Superior temporal gyrus (tissue), 1 donor: ENCODE measurements around the gene ZBTB20.
"Not testable (repeated sequence)": the region's sequence is repeated elsewhere in the genome, so short reads cannot be mapped to it uniquely, and the experiment has no call there.

Source experiments
- DNase-seq: peaks from one replicate; pipeline ENCODE4 v3.0.0-alpha.2; 2016; ENCODE audit errors: extremely low spot score

The ZBTB20 gene

DNA sequence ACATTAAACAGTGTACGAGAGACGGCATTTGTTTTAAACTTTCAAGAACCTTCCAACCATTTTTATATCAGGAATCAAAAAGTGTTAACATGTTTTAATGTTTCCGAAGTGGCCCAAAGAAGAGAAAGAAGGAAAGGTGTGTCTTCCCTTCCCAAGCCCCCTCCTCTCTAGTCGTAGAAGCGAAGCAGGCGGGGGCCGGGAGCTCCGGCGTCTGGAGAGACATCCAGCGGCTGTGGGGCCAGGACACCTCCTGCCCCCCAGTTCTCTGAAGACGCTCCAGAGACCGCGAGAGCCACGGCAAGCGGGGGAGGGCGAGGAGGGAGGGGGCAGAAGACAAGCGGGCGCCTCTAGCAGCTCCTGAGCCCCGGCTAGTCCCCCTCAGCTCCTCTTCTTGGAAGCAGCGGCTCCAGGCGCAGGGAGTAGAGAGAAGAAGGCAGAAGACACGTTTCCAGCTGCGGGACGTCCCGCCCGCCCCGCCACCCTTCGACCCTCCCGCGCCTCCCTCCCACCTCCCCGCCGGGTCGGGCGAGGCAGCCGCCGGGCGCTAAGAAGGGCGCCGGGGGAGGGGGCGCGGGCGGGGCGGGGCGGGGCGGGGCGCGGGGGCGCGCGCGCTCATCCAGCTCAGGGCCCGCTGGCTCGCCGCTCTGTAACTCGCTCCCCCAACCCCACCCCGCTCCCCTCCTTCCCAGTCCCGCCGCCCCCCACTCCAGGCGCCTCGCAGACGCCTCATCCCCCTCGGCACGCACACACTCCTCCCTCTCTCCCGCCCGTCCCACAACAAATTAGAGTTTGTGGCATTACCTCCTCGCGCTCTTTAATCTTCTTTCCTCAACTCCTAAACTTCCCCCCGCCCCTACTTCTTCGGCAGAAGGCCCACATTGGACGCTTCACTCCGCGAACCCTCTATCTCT, at the start of gene ZBTB20:
Gene ZBTB20 (minus strand): TSS at position 871 of the 911 bp plus-strand sequence.
- DNase-seq: peak; percentile 34

GRCh38 chr3:115194476-115194875, 47.4 kb upstream of the ZBTB20 start:
- DNase-seq: no peak

- DNase-seq: no peak
These were observed 43.7 kb upstream of the ZBTB20 start for GRCh38 chr3:115190747-115191146.

- DNase-seq: no peak
These were observed 40.2 kb upstream of the ZBTB20 start for GRCh38 chr3:115187149-115187757.

- DNase-seq: no peak
These were observed 39.5 kb upstream of the ZBTB20 start for GRCh38 chr3:115186351-115187148.

DNA sequence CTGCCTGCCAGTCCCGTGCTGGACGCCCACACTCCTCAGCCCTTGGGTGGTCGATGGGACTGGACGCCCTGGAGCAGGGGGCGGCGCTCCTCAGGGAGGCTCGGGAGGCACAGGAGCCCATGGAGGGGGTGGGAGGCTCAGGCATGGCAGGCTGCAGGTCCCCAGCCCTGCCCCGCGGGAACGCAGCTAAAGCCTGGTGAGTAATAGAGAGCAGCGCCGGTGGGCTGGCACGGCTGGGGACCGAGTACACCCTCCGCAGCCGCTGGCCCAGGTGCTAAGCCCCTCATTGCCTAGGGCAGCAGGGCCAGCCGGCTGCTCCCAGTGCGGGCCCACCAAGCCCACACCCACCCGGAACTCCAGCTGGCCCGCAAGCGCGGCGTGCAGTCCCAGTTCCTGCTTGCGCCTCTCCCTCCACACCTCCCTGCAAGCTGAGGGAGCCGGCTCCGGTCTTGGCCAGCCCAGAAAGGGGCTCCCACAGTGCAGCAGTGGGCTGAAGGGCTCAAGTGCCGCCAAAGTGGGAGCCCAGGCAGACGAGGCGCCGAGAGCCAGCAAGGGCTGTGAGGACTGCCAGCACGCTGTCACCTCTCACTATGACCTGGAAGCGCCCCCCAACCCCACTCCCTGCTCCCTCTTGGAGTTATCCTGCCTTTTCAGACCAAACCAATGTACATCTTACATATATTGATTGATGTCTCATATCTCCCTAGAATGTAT, 37.9 kb upstream of the ZBTB20 start:
- not testable (repeated sequence) for DNase-seq

DNA sequence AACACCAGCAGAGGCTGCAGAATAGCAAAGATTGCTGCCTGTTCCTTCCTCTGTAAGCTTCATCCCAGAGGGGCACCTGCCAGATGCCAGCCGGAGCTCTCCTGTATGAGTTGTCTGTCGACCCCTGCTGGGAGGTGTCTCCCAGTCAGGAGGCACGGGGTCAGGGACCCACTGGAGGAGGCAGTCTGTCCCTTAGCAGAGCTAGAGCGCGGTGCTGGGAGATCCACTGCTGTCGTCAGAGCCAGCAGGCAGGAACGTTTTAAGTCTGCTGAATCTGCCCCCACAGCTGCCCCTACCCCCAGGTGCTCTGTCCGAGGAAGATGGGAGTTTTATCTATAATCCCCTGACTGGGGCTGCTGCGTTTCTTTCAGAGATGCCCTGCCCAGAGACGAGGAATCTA, 31.8 kb upstream of the ZBTB20 start:
- not testable (repeated sequence) for DNase-seq

- DNase-seq: peak; percentile 54
These were observed 22.7 kb upstream of the ZBTB20 start for GRCh38 chr3:115169808-115170207.

GRCh38 chr3:115165701-115166100, 18.6 kb upstream of the ZBTB20 start:
- no peak for DNase-seq

GRCh38 chr3:115165266-115165665, 18.2 kb upstream of the ZBTB20 start:
- no peak for DNase-seq

DNA sequence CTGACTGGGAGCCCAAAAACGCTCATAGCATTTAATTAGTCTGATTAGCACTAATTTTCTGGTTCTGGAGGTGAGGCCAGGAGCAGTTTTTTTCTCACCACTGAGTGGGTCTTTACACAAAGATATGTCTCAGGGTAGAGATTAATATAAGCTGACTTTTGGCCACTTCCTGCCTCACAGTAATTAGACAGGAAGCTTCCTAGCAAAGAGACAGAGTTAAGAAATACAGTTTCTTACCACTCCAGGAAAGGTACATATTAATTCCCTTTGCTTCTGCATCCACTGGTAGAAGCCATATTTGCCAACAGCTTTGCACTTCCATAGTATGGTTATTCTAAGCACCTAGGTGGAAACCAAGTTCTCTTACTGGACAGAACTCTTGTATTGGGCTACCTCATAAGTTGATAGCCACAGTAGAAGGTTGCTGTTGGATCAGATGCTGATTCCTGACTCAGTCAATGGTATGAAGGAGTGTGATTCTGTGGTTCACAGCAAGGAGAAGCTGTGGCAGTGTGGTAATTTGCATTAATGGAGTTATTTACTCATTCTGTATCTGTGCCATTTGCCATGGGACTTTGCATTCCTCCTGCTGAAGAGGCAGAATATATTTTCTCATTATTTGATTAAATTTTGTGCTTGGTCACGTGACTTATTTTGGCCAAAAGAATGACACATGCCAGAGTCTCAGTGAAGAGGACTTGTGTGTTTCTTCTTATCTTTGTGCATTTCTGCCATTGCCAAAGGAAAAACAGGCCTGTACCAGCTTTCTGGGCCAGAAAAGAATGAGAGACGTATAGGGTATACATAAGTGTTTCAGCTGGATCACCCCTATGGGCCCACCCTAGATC, 17.5 kb upstream of the ZBTB20 start:
- no peak for DNase-seq

GRCh38 chr3:115162759-115163158, 15.7 kb upstream of the ZBTB20 start:
- no peak for DNase-seq

DNA sequence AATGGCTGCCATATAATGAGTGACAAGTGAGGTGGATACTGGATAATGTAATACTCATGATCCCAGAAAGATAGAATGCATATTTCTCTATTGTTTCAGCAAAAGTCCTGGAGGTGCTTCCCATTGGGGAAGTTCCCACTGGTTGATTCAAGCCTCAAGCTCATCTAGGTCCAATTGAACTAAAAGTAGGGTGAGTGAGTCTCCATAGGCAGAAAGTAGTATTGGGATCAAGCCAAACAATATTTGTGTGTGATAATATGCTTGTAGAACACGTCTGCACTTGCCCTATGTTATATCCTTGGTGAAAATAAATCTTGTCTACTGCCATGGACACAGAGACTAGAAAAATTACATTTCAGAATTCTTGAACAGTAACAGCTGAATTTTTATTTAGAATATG, 14.8 kb upstream of the ZBTB20 start:
- no peak for DNase-seq

DNA sequence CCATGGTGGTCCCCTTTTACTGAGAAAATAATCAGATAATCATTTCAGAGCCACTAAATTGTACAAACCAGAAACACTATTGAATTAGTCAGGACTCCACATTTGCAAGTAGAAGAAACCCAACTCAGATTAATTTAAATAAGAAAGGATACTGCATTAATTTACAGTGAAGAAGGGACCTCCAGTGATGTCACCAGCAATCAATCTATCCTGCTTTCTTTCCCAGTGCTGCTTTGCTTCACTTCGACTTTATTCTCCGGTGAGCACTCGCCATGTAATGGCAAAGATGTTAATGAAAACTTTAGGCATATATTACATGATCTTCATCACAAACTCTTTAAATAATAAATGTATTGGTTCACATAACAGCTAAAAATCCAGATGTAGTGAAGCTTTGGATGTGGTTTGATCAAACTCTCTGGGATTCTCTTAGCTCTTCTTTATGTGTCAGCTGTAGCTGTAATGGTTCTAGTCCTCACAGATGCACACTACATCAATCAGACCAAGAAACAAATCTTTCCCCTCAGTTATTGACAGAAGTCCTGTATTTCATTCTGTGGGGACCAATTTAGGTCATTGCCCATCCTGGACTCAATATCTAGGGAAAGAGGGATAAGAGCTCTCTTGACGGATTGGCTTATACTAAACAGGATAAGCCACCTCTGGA, 14.2 kb upstream of the ZBTB20 start:
- no peak for DNase-seq

- DNase-seq: no peak
These were observed 13.2 kb upstream of the ZBTB20 start for GRCh38 chr3:115160295-115160694.

DNA sequence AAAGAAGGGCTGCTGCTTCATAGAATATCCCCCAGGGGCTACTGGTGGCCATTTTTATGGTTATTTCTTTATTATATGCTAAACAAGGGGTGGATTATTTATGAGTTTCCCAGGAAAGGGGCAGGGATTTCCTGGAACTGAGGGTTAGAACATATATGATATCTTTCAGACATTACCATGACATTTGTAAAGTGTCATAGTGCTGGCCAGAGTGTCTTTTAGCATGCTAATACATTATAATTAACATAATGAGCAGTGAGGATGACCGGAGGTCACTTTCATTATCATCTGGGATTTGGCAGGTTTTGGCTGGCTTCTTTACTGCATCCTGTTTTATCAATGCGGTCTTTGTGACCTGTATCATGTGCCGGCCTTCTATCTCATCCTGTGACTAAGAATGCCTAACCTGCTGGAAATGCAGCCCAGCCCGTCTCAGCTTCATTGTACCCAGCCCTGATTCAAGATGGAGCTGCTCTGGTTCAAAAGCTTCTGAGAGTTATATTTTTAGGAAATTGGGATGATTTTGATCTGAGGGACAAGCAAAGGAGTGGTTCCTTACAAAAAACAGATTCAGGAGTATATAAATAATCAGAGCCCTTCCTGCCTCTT, 9.1 kb upstream of the ZBTB20 start:
- no peak for DNase-seq

DNA sequence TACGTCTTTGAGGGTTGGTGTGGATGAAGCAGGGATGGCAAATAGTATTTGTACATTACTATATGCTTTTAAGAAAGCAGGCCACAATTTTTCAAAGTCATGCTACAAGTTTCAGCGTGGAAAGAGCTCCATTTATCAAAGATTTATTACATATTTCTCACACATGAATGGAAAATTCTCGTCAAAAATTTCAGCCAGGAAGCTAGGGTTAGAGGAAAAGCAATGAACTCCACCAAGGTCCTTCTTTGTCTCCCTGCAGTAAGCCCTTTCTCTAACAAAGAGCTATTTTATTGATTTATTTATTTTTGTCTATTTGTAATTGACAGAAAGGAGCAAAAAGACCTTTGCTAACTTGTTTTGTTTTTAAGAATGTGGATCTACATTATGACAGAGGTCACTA, 7.5 kb upstream of the ZBTB20 start:
- DNase-seq: no peak

- no peak for DNase-seq
These were observed 4.8 kb upstream of the ZBTB20 start for GRCh38 chr3:115151921-115152320.

- DNase-seq: peak; percentile 75
These were observed 1.2 kb upstream of the ZBTB20 start for GRCh38 chr3:115148142-115148790.
